MM.1S (cell line): ENCODE measurements around the gene MYLK2.

Experiments
- DNase-seq: peaks from one replicate; pipeline ENCODE4 v3.0.0-alpha.2; 2015
- H2AFZ ChIP-seq: fragments of 300-600 bp; sonication (generic); 2 replicates; pipeline ENCODE4 v1.6.0; 2016; ENCODE audit warnings: antibody characterized with exemption, low read length
- H3F3A ChIP-seq: fragments of 300-600 bp; sonication (generic); 2 replicates; pipeline ENCODE4 v1.6.1; 2016; ENCODE audit warnings: mild to moderate bottlenecking, antibody characterized with exemption, low read length, moderate library complexity, mixed read lengths; ENCODE audit not compliant: insufficient read depth
- H3K27ac ChIP-seq: fragments of 300-600 bp; sonication (generic); 2 replicates; pipeline ENCODE4 v1.5.1; 2016; ENCODE audit warnings: mild to moderate bottlenecking, low read length
- H3K27me3 ChIP-seq: fragments of 300-600 bp; sonication (generic); replicated peaks from 2 replicates; pipeline ENCODE4 v1.6.0; 2016; ENCODE audit warnings: low read length; ENCODE audit not compliant: insufficient read depth
- H3K36me3 ChIP-seq: fragments of 300-600 bp; sonication (generic); replicated peaks from 2 replicates; pipeline ENCODE4 v1.6.1; 2016; ENCODE audit warnings: mild to moderate bottlenecking, low read length, mixed read lengths; ENCODE audit not compliant: insufficient read depth
- H3K4me1 ChIP-seq: fragments of 300-600 bp; sonication (generic); 2 replicates; pipeline ENCODE4 v1.6.1; 2016; ENCODE audit warnings: low read length, mixed read lengths
- H3K4me2 ChIP-seq: fragments of 300-600 bp; sonication (generic); 2 replicates; pipeline ENCODE4 v1.6.0; 2016; ENCODE audit warnings: low read depth, low read length
- H3K4me3 ChIP-seq: fragments of 300-600 bp; sonication (generic); 2 replicates; pipeline ENCODE4 v1.5.1; 2016; ENCODE audit warnings: low read length, mixed read lengths
- H3K79me2 ChIP-seq: fragments of 300-600 bp; sonication (generic); 2 replicates; pipeline ENCODE4 v1.6.1; 2016; ENCODE audit warnings: mixed run types, low read length, mixed read lengths
- H3K9ac ChIP-seq: fragments of 300-600 bp; sonication (generic); 2 replicates; pipeline ENCODE4 v1.6.1; 2016; ENCODE audit warnings: low read length, mixed read lengths
- H3K9me2 ChIP-seq: fragments of 300-600 bp; sonication (generic); replicated peaks from 2 replicates; pipeline ENCODE4 v1.6.1; 2016; ENCODE audit warnings: mild to moderate bottlenecking, low read length, mixed read lengths; ENCODE audit not compliant: insufficient read depth
- H3K9me3 ChIP-seq: fragments of 300-600 bp; sonication (generic); replicated peaks from 2 replicates; pipeline ENCODE4 v1.6.1; 2016; ENCODE audit warnings: mild to moderate bottlenecking, low read length, mixed read lengths; ENCODE audit not compliant: insufficient read depth
- H4K20me1 ChIP-seq: fragments of 300-600 bp; sonication (generic); 2 replicates; pipeline ENCODE4 v1.6.1; 2016; ENCODE audit warnings: mild to moderate bottlenecking, low read length, moderate library complexity, mixed read lengths; ENCODE audit not compliant: insufficient read depth
- CTCF ChIP-seq: fragments of 300-600 bp; sonication (generic); IDR thresholded peaks from 2 replicates; pipeline ENCODE4 v1.5.1; 2016; ENCODE audit warnings: antibody characterized with exemption, low read length, mixed read lengths
- EZH2 ChIP-seq: fragments of 300-600 bp; sonication (generic); optimal IDR thresholded peaks from 2 replicates; pipeline ENCODE3; 2017; ENCODE audit warnings: low read depth, mild to moderate bottlenecking, antibody characterized with exemption, low read length, mixed read lengths
- EZH2phosphoT487 ChIP-seq: fragments of 300-600 bp; sonication (generic); IDR thresholded peaks from 2 replicates; pipeline ENCODE4 v1.6.1; 2018; ENCODE audit warnings: antibody characterized with exemption, low read length

The MYLK2 gene

GRCh38 chr20:31829731-31830130 lies 10.6 kb downstream of the MYLK2 start:
- H3K9me3 ChIP-seq = no peaks in the 10 kb centered on the region
- H3K9me2 ChIP-seq = no peaks in the 10 kb centered on the region
- H3K27ac ChIP-seq = no peak overlapping the region
- no peak overlapping the region for H3K4me2 ChIP-seq
- H3F3A ChIP-seq = no peaks in the 10 kb centered on the region
- H3K9ac ChIP-seq = no peak overlapping the region
- H3K79me2 ChIP-seq = no peaks in the 10 kb centered on the region
- H3K27me3 ChIP-seq = no peaks in the 10 kb centered on the region
- H3K4me3 ChIP-seq = no peak overlapping the region
- no peaks in the 10 kb centered on the region for H4K20me1 ChIP-seq
- DNase-seq = no peak
- no peaks in the 10 kb centered on the region for H3K36me3 ChIP-seq
- no peak overlapping the region for H2AFZ ChIP-seq
- TF ChIP-seq EZH2phosphoT487 (no peak), CTCF (no peak), EZH2 (no peak)
- H3K4me1 ChIP-seq = no peaks in the 10 kb centered on the region

- Histone ChIP-seq H3F3A (no peaks in the 10 kb centered on the region), H3K4me2 (no peak overlapping the region), H3K9ac (no peak overlapping the region), H2AFZ (no peak overlapping the region), H3K36me3 (no peaks in the 10 kb centered on the region), H3K79me2 (no peaks in the 10 kb centered on the region), H3K9me2 (no peaks in the 10 kb centered on the region), H3K27me3 (no peaks in the 10 kb centered on the region), H3K9me3 (no peaks in the 10 kb centered on the region), H3K4me3 (no peak overlapping the region), H3K4me1 (peaks cover 6% of the 10 kb centered on the region), H3K27ac (no peak overlapping the region), H4K20me1 (no peaks in the 10 kb centered on the region)
- TF ChIP-seq EZH2 (no peak), EZH2phosphoT487 (no peak), CTCF (no peak)
- DNase-seq = no peak
Observed at GRCh38 chr20:31830406-31830981, 11.3 kb downstream of the MYLK2 start.

GRCh38 chr20:31831211-31831610 lies 12.1 kb downstream of the MYLK2 start:
- Histone ChIP-seq H3K27me3 (no peaks in the 10 kb centered on the region), H3K4me3 (no peak overlapping the region), H3K9me3 (no peaks in the 10 kb centered on the region), H3K4me1 (peaks cover 13% of the 10 kb centered on the region), H3K27ac (no peak overlapping the region), H3K36me3 (no peaks in the 10 kb centered on the region), H3K9ac (no peak overlapping the region), H2AFZ (no peak overlapping the region), H3F3A (no peaks in the 10 kb centered on the region), H4K20me1 (no peaks in the 10 kb centered on the region), H3K79me2 (no peaks in the 10 kb centered on the region), H3K9me2 (no peaks in the 10 kb centered on the region), H3K4me2 (no peak overlapping the region)
- no peak for DNase-seq
- TF ChIP-seq EZH2 = no peak
- no peak for TF ChIP-seq EZH2phosphoT487
- TF ChIP-seq CTCF = no peak
